Smooth muscle cell (in vitro differentiated cells): ENCODE measurements around the gene GBE1. TPM values are rescaled to one million over a fixed set of nuclear protein-coding genes. Genes with fewer than 3 reads are reported as not detected.
A peak's percentile ranks its signal among the peaks of the same experiment; 100 is the strongest.
"Not testable (repeated sequence)": the region's sequence is repeated elsewhere in the genome, so short reads cannot be mapped to it uniquely, and the experiment has no call there.

ENCODE experiments used
- DNase-seq: peaks from one replicate; lab custom pipeline; 2025; ENCODE audit not compliant: unreplicated experiment; lab: John Stamatoyannopoulos, UW
- H2AFZ ChIP-seq: fragments of 200-600 bp; sonication (generic); 2 replicates; pipeline ENCODE4 v1.6.0; 2016; ENCODE audit warnings: antibody characterized with exemption, low read depth, mild to moderate bottlenecking
- H3F3A ChIP-seq: fragments of 200-600 bp; sonication (generic); 2 replicates; pipeline ENCODE4 v1.6.0; 2017; ENCODE audit warnings: antibody characterized with exemption, low read depth
- H3K27ac ChIP-seq: fragments of 200-600 bp; sonication (generic); 2 replicates; pipeline ENCODE4 v1.5.1; 2016; ENCODE audit warnings: low read depth, mild to moderate bottlenecking
- H3K27me3 ChIP-seq: fragments of 200-600 bp; sonication (generic); 2 replicates; pipeline ENCODE4 v1.6.1; 2016; ENCODE audit warnings: low read depth, mild to moderate bottlenecking
- H3K36me3 ChIP-seq: fragments of 200-600 bp; sonication (generic); 2 replicates; pipeline ENCODE4 v1.5.1; 2016; ENCODE audit warnings: low read depth
- H3K4me1 ChIP-seq: fragments of 200-600 bp; sonication (generic); 2 replicates; pipeline ENCODE4 v1.5.1; 2016; ENCODE audit warnings: low read depth
- H3K4me2 ChIP-seq: fragments of 200-600 bp; sonication (generic); 2 replicates; pipeline ENCODE4 v1.6.0; 2016; ENCODE audit warnings: mild to moderate bottlenecking
- H3K4me3 ChIP-seq: fragments of 200-600 bp; sonication (generic); 2 replicates; pipeline ENCODE4 v1.5.1; 2016; ENCODE audit warnings: mild to moderate bottlenecking
- H3K79me2 ChIP-seq: fragments of 200-600 bp; sonication (generic); 2 replicates; pipeline ENCODE4 v1.6.0; 2016; ENCODE audit warnings: low read depth, mild to moderate bottlenecking
- H3K9ac ChIP-seq: fragments of 200-600 bp; sonication (generic); 2 replicates; pipeline ENCODE4 v1.6.0; 2016; ENCODE audit warnings: low read depth
- H3K9me3 ChIP-seq: fragments of 200-600 bp; sonication (generic); replicated peaks from 2 replicates; pipeline ENCODE4 v1.5.1; 2016; ENCODE audit warnings: low read depth
- H4K20me1 ChIP-seq: fragments of 200-600 bp; sonication (generic); 2 replicates; pipeline ENCODE4 v1.6.0; 2016; ENCODE audit warnings: low read depth
- WGBS: methylation state at CpG from one replicate; pipeline ENCODE4 v1.1.7; 2016; ENCODE audit warnings: low lambda C conversion rate; 5-methylcytosine and 5-hydroxymethylcytosine counted together
- polyA plus RNA-seq: library from polyadenylated mRNA; unstranded; fragments of >200 nt; fragmentation: Nextera tagmentation; extraction: Ambion mirVana; gene quantifications from 2 replicates; pipeline ENCODE4 v1.2.1, GENCODE V29; 2016
- total RNA-seq: library from RNA; depleted of rRNA; stranded (reverse); fragments of >200 nt; gene quantifications from 2 replicates; pipeline ENCODE4 v1.2.3, GENCODE V29; 2014
- TF ChIP-seq, protein P1 (sequence below): fragments of 200-600 bp; sonication (generic); IDR thresholded peaks from 2 replicates; pipeline ENCODE4 v1.5.1; 2017; ENCODE audit warnings: borderline replicate concordance, mild to moderate bottlenecking, antibody characterized with exemption; ENCODE audit not compliant: insufficient read depth, poor library complexity, severe bottlenecking

The GBE1 gene
- total and polyA plus RNA-seq, 2 experiments from 2014 or later: 23.4 to 50.8 TPM

DNA sequence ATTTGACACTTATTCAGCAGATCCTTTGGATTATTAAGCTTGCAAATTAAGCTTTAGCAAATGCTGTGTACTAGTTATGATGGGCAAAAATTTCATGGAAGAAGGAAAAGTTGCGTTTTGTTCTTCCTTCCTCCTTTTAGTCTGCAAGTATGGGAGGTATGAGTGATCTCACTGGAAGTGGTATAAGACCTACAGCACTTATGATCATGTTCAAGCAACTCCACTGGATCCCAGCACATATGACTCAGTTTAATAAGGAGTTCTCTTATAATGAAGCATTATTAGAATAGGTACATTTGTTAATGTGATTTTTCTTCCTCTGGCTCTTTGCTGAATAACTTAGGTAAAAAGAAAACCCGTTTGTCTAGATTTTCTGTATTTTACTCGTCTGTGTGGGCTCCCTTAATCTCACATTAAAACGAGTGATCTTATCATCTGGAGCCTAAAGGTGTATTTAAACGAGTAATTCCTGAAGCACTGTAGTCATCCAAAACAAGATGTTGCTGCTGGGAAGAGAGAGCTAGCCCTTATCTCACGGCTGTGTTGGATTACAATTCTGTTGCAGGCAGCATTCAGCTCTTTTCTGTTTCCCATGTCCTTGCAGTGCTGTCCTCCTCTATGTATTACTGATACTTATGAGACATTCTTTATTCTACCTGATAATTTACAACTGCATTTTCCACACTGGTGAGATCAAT, 264.9 kb downstream of the GBE1 start:
- Histone ChIP-seq H3K9ac (no peak overlapping the region), H3F3A (no peaks in the 10 kb centered on the region), H3K27ac (peak overlapping the region; percentile 6), H3K79me2 (no peaks in the 10 kb centered on the region), H3K4me2 (no peak overlapping the region), H2AFZ (no peak overlapping the region), H3K36me3 (no peaks in the 10 kb centered on the region), H3K27me3 (no peaks in the 10 kb centered on the region), H3K4me3 (no peak overlapping the region), H3K9me3 (no peaks in the 10 kb centered on the region), H3K4me1 (no peaks in the 10 kb centered on the region), H4K20me1 (no peaks in the 10 kb centered on the region)
- TF ChIP-seq, protein P1, sequence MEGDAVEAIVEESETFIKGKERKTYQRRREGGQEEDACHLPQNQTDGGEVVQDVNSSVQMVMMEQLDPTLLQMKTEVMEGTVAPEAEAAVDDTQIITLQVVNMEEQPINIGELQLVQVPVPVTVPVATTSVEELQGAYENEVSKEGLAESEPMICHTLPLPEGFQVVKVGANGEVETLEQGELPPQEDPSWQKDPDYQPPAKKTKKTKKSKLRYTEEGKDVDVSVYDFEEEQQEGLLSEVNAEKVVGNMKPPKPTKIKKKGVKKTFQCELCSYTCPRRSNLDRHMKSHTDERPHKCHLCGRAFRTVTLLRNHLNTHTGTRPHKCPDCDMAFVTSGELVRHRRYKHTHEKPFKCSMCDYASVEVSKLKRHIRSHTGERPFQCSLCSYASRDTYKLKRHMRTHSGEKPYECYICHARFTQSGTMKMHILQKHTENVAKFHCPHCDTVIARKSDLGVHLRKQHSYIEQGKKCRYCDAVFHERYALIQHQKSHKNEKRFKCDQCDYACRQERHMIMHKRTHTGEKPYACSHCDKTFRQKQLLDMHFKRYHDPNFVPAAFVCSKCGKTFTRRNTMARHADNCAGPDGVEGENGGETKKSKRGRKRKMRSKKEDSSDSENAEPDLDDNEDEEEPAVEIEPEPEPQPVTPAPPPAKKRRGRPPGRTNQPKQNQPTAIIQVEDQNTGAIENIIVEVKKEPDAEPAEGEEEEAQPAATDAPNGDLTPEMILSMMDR: no peak
- DNase-seq: no peak
- WGBS: 25% methylated on average over 6 of the region's 6 CpGs

DNA sequence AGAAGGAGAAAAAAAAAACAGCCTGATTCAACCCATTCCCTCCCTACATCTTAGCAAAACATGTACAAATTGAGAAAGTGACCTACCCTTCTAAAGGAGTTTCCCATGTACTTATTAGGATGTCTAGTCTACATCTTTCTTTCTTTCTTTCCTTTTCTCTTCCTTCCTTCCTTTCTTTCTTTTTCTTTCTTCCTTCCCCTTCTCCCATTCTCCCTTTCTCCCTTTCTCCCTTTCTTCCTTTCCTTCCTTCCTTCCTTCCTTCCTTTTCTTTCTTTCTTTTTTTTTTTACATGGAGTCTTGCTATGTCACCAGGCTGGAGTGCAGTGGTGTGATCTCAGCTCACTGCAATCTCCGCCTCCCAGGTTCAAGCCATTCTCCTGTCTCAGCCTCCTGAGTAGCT, 269.0 kb downstream of the GBE1 start:
- H4K20me1 ChIP-seq, H3F3A ChIP-seq, H3K4me1 ChIP-seq, H3K9ac ChIP-seq, H3K27me3 ChIP-seq, H2AFZ ChIP-seq, H3K9me3 ChIP-seq, DNase-seq, H3K4me3 ChIP-seq, H3K79me2 ChIP-seq, H3K36me3 ChIP-seq: not testable (repeated sequence)
- Histone ChIP-seq H3K4me2 (peak overlapping the region; percentile 33), H3K27ac (peak overlapping the region; percentile 43)
- WGBS: 100% methylated on average over 1 of the region's 1 CpG

DNA sequence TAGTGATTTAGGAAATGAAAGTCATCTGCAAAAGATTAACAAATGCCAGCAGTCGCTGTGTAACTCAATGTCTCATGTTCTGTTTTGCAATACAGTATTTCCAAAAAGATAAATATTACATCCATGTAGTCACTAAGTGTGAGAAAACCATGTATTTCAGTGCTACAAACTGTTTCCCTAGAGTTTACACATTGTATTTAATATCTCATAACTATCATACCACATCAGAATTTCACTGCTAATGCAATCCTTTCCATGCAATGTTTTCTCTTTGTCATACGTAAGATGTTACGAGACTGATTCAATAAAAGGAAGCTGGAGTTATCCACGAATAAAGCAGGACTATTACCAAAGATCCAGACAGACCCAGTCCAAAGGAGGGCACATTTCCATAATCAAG, 269.4 kb downstream of the GBE1 start:
- Histone ChIP-seq H4K20me1 (no peaks in the 10 kb centered on the region), H3K27me3 (no peaks in the 10 kb centered on the region), H3K4me1 (no peaks in the 10 kb centered on the region), H3K79me2 (no peaks in the 10 kb centered on the region), H3K4me3 (no peak overlapping the region), H3K9ac (peak overlapping the region; percentile 0), H3K4me2 (peak overlapping the region; percentile 33), H2AFZ (no peak overlapping the region), H3F3A (no peaks in the 10 kb centered on the region), H3K9me3 (no peaks in the 10 kb centered on the region), H3K27ac (peak overlapping the region; percentile 43), H3K36me3 (no peaks in the 10 kb centered on the region)
- 52% methylated on average over 4 of the region's 4 CpGs for WGBS
- no peak for DNase-seq
- TF ChIP-seq, protein P1: no peak

DNA sequence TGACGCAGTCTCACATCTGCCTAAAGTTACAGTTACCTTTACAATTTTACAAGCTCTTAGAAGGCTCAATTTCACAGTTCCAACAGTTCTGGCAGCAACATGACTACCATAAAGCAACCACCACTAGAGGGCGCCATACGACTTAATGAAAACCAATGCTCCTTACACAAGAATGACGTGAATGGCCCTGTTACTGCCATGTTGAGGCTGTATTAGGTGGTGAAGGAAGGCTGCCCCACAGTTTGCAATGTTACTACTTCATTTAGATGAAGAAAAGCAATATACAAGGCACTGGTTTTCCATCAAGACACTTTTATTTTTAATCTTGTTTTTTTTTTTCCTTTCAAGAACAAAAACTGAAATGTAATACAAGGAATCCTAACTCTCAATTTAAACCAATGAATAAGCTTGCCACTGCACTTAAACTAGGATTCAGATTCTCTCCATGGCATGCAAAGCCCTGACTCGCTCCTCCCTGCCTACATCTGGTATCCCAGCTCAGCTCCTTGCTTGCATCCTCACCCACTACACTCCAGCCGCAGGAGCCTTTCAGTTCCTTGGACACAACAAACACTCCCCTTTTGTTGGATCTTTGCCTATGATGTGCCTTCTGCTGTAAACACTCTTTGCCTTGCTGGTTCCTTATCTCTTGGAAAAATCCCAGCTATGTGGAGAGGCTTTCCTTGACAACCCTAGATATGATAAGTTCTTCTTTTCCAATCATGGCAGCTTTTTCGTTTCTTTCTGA, 270.7 kb downstream of the GBE1 start:
- Histone ChIP-seq H3K4me2 (peak overlapping the region; percentile 33), H3K4me1 (no peaks in the 10 kb centered on the region), H2AFZ (no peak overlapping the region), H3K4me3 (peak overlapping the region; percentile 21), H4K20me1 (no peaks in the 10 kb centered on the region), H3F3A (no peaks in the 10 kb centered on the region), H3K9me3 (no peaks in the 10 kb centered on the region), H3K36me3 (no peaks in the 10 kb centered on the region), H3K27ac (peak overlapping the region; percentile 43), H3K79me2 (no peaks in the 10 kb centered on the region), H3K27me3 (no peaks in the 10 kb centered on the region), H3K9ac (no peak overlapping the region)
- peak; percentile 43 for DNase-seq
- 9% methylated on average over 7 of the region's 7 CpGs for WGBS
- TF ChIP-seq, protein P1: peak; percentile 89
